HL-60 (cell line): Measurements from ENCODE around the gene ABCA7.

Experiments
- GABPA ChIP-seq: IDR thresholded peaks from 2 replicates; pipeline ENCODE4 v1.6.1; 2012; ENCODE audit warnings: low read depth
- POLR2AphosphoS5 ChIP-seq: IDR thresholded peaks from 2 replicates; pipeline ENCODE4 v1.6.1; 2012; ENCODE audit warnings: low read depth
- TF ChIP-seq, protein P1 (sequence below): IDR thresholded peaks from one replicate; pipeline ENCODE4 v1.5.1; 2011; ENCODE audit warnings: low read length, control low read depth, inconsistent platforms; ENCODE audit not compliant: insufficient read depth

DNA sequence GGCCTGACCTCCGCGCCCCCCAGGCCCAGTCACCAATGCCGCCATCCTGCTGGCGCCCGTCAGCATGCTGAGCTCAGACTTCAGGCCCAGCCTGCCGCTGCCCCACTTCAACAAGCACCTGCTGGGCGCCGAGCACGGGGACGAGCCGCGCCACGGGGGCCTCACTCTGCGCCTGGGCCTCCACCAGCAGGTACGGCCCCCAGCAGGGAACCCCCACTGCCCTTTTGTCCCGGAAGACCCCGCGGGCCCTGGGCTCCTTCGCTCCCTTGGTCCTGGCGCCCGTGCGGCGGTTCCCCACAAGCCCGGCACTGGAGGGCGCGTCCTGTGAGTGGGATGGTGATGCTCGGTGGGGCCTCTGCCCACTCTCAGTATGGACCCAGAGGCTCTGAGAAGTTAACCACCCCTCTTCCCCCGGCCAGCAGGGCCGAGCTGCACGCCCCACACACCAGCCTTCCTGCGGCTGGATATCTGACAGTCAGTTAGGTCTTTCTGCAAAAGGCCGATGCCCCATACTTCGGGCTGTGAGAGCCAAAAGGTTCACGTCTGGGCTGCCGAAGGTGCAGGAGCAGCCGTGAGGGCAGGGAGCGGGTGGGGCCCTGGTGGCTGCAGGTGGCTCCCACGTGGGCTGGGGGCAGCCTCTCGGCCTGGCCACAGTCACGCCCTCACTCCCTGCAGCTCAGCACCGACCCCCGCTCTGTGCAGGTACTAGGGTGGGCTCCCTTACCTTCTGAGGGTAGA, 47.8 kb upstream of the ABCA7 start:
- TF ChIP-seq, protein P1, sequence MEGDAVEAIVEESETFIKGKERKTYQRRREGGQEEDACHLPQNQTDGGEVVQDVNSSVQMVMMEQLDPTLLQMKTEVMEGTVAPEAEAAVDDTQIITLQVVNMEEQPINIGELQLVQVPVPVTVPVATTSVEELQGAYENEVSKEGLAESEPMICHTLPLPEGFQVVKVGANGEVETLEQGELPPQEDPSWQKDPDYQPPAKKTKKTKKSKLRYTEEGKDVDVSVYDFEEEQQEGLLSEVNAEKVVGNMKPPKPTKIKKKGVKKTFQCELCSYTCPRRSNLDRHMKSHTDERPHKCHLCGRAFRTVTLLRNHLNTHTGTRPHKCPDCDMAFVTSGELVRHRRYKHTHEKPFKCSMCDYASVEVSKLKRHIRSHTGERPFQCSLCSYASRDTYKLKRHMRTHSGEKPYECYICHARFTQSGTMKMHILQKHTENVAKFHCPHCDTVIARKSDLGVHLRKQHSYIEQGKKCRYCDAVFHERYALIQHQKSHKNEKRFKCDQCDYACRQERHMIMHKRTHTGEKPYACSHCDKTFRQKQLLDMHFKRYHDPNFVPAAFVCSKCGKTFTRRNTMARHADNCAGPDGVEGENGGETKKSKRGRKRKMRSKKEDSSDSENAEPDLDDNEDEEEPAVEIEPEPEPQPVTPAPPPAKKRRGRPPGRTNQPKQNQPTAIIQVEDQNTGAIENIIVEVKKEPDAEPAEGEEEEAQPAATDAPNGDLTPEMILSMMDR: no peak
- no peak for TF ChIP-seq POLR2AphosphoS5
- TF ChIP-seq GABPA: no peak
